Hematopoietic multipotent progenitor cell (in vitro differentiated cells): ENCODE measurements around the gene KIF24. TPM values are rescaled to one million over a fixed set of nuclear protein-coding genes. Genes with fewer than 3 reads are reported as not detected.

Experiments used
- small RNA-seq: library from RNA; depleted of rRNA; stranded (forward); fragments of <200 nt; gene quantifications from one replicate; pipeline ENCODE3, GENCODE V24; 2012
- total RNA-seq: library from RNA; depleted of rRNA; stranded (reverse); fragments of >200 nt; gene quantifications from one replicate; pipeline ENCODE4 v1.2.3, GENCODE V29; 2012

Gene KIF24
- total RNA-seq, 1 donor = 2.2 TPM

Small RNA genes within 50 kb of the gene (small RNA-seq; reads per million reads assigned to genes)
- gene RNU2-50P = not detected

Other genes with a start within 250 kb of the KIF24 start
- gene DCAF12, start 202.6 kb downstream of the KIF24 start, total RNA-seq = 21.3 TPM
- gene UBAP1, start 150.2 kb downstream of the KIF24 start, total RNA-seq = 25.3 TPM
- gene NUDT2, start 301 bp upstream of the KIF24 start, total RNA-seq = 14.3 TPM
- gene MYORG, start 47.6 kb upstream of the KIF24 start, total RNA-seq = 1.3 TPM
- gene FAM219A, start 129.3 kb upstream of the KIF24 start, total RNA-seq = 3.2 TPM
- not detected for gene DNAI1, start 129.5 kb upstream of the KIF24 start, total RNA-seq
- gene ENHO, start 193.7 kb upstream of the KIF24 start, total RNA-seq = not detected